Ishikawa (cell line): ENCODE data around the gene MRPL58.
A peak's percentile ranks its signal among the peaks of the same experiment; 100 is the strongest.

Experiments
- CEBPB ChIP-seq: IDR thresholded peaks from 2 replicates; pipeline ENCODE4 v1.6.1; 2012
- CREB1 ChIP-seq: IDR thresholded peaks from 2 replicates; pipeline ENCODE4 v1.6.1; 2012; ENCODE audit warnings: low read depth
- EGR1 ChIP-seq: IDR thresholded peaks from 2 replicates; pipeline ENCODE4 v1.6.1; 2012
- EP300 ChIP-seq: IDR thresholded peaks from 2 replicates; pipeline ENCODE4 v1.6.1; 2012; ENCODE audit warnings: borderline replicate concordance
- FOXM1 ChIP-seq: IDR thresholded peaks from 2 replicates; pipeline ENCODE4 v1.6.1; 2012; ENCODE audit warnings: low read depth, borderline replicate concordance
- NFIC ChIP-seq: IDR thresholded peaks from 2 replicates; pipeline ENCODE4 v1.6.1; 2012
- RAD21 ChIP-seq: IDR thresholded peaks from 2 replicates; pipeline ENCODE4 v1.6.1; 2012; ENCODE audit warnings: low read depth
- TAF1 ChIP-seq: IDR thresholded peaks from 2 replicates; pipeline ENCODE4 v1.6.1; 2012; ENCODE audit warnings: low read depth, mild to moderate bottlenecking
- TCF12 ChIP-seq: IDR thresholded peaks from 2 replicates; pipeline ENCODE4 v1.6.1; 2012; ENCODE audit warnings: low read depth
- TEAD4 ChIP-seq: IDR thresholded peaks from 2 replicates; pipeline ENCODE4 v1.6.1; 2012
- YY1 ChIP-seq: IDR thresholded peaks from 2 replicates; pipeline ENCODE4 v1.6.1; 2012; ENCODE audit warnings: low read depth
- ZBTB7A ChIP-seq: IDR thresholded peaks from 2 replicates; pipeline ENCODE4 v1.6.1; 2012; ENCODE audit warnings: low read depth
- TF ChIP-seq, protein P1 (sequence below): IDR thresholded peaks from 2 replicates; pipeline ENCODE4 v1.6.1; 2012
- TF ChIP-seq, protein P2 (sequence below): IDR thresholded peaks from 2 replicates; pipeline ENCODE4 v1.6.1; 2012
- TF ChIP-seq, protein P3 (sequence below): IDR thresholded peaks from 2 replicates; pipeline ENCODE4 v1.6.1; 2012; ENCODE audit warnings: low read depth, mild to moderate bottlenecking

The MRPL58 gene

DNA sequence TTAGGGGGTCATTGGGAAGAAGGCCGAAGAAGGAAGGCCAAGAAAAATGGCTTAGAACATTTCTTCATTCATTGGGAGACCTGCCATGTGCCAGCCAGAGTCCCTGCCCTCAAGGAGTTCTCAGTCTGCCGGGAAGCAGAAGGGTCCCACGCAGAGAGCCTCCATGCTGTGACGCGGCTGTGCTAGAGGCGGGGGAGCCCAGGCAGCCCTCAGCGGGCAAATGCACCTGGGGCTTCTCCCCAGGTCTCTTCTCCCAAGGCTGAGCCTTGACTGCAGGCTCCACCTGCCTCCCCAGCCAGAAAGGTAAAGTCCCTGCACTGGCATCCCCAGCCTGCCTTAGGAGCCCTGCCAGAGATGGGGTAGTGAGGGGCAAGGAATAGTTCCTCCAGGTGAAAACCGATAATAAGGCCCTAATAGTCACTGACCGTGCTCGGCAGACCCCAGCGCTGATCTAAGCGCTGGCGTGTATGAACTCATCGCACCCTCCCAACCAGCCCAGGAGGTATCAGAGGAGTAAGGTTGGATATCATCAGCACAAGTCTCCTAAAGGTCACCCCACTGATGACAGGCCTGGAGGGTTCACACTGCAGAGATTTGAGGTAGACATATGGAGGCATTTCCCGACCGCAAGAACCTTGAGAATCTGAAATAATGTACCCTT, 31.0 kb upstream of the MRPL58 start:
- TF ChIP-seq, protein P1, sequence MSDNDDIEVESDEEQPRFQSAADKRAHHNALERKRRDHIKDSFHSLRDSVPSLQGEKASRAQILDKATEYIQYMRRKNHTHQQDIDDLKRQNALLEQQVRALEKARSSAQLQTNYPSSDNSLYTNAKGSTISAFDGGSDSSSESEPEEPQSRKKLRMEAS, result no peak
- TF ChIP-seq, protein P2, sequence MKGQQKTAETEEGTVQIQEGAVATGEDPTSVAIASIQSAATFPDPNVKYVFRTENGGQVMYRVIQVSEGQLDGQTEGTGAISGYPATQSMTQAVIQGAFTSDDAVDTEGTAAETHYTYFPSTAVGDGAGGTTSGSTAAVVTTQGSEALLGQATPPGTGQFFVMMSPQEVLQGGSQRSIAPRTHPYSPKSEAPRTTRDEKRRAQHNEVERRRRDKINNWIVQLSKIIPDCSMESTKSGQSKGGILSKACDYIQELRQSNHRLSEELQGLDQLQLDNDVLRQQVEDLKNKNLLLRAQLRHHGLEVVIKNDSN, result no peak
- TF ChIP-seq TEAD4, result no peak
- no peak for TF ChIP-seq TAF1
- TF ChIP-seq CREB1, result no peak
- TF ChIP-seq YY1, result no peak
- TF ChIP-seq ZBTB7A, result no peak
- TF ChIP-seq CEBPB, result no peak
- no peak for TF ChIP-seq EGR1
- no peak for TF ChIP-seq TCF12
- no peak for TF ChIP-seq EP300
- TF ChIP-seq FOXM1, result no peak
- no peak for TF ChIP-seq RAD21
- TF ChIP-seq, protein P3, sequence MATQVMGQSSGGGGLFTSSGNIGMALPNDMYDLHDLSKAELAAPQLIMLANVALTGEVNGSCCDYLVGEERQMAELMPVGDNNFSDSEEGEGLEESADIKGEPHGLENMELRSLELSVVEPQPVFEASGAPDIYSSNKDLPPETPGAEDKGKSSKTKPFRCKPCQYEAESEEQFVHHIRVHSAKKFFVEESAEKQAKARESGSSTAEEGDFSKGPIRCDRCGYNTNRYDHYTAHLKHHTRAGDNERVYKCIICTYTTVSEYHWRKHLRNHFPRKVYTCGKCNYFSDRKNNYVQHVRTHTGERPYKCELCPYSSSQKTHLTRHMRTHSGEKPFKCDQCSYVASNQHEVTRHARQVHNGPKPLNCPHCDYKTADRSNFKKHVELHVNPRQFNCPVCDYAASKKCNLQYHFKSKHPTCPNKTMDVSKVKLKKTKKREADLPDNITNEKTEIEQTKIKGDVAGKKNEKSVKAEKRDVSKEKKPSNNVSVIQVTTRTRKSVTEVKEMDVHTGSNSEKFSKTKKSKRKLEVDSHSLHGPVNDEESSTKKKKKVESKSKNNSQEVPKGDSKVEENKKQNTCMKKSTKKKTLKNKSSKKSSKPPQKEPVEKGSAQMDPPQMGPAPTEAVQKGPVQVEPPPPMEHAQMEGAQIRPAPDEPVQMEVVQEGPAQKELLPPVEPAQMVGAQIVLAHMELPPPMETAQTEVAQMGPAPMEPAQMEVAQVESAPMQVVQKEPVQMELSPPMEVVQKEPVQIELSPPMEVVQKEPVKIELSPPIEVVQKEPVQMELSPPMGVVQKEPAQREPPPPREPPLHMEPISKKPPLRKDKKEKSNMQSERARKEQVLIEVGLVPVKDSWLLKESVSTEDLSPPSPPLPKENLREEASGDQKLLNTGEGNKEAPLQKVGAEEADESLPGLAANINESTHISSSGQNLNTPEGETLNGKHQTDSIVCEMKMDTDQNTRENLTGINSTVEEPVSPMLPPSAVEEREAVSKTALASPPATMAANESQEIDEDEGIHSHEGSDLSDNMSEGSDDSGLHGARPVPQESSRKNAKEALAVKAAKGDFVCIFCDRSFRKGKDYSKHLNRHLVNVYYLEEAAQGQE, result no peak
- no peak for TF ChIP-seq NFIC

- TF ChIP-seq CREB1 (no peak; the same call in none of the 2 replicates), TAF1 (peak; percentile 77), CEBPB (no peak), ZBTB7A (peak; percentile 72; the same call in 1 of the 2 replicates), FOXM1 (no peak), EGR1 (no peak), YY1 (no peak; the same call in none of the 2 replicates), EP300 (no peak; the same call in 1 of the 2 replicates), RAD21 (peak; percentile 10; the same call in 1 of the 2 replicates), TEAD4 (no peak), TCF12 (peak; percentile 64), NFIC (no peak; the same call in 1 of the 2 replicates)
- TF ChIP-seq, protein P2, result 0 out of 2 replicates have a peak, but pooled peaks have one; percentile 9
- TF ChIP-seq, protein P3, result no peak
- TF ChIP-seq, protein P1, result peak; percentile 89
Observed at GRCh38 chr17:74981979-74982662, 30.3 kb upstream of the MRPL58 start.

DNA sequence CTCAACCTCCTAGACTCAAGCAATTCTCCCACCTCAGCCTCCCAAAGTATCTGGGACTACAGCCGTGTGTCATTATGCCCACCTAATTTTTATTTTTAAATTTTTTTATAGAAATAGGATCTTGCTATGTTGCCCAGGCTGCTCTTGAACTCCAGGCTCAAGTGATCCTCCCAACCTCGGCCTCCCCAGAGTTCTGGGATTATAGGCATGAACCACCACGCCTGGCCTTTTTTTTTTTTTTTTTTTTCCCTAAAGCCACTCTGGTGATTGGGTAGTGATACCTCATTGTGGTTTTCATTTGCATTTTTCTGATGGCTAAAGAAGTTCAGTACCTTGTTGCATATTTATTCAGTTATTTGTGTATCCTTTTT, 26.3 kb upstream of the MRPL58 start:
- TF ChIP-seq, protein P1, result no peak
- TF ChIP-seq RAD21, result no peak
- TF ChIP-seq, protein P2, result no peak
- TF ChIP-seq CREB1, result no peak
- TF ChIP-seq YY1, result no peak
- no peak for TF ChIP-seq TCF12
- TF ChIP-seq ZBTB7A, result no peak
- TF ChIP-seq FOXM1, result no peak
- no peak for TF ChIP-seq TAF1
- no peak for TF ChIP-seq EP300
- TF ChIP-seq, protein P3, result no peak
- TF ChIP-seq TEAD4, result no peak
- no peak for TF ChIP-seq EGR1
- TF ChIP-seq CEBPB, result no peak
- no peak for TF ChIP-seq NFIC
